Gastrocnemius medialis (tissue), 4 donors: ENCODE results near the gene RUFY3.

Experiments used
- CTCF ChIP-seq, 5 experiments: fragments of 450-650 bp in 3 of 5; fragments of 200-600 bp in 2 of 5; sonication (generic) in 2 of 5; IDR thresholded peaks in 4 of 5; conservative IDR thresholded peaks in 1 of 5; 1 replicate in 4 of 5; 2 replicates in 1 of 5; pipeline ENCODE4 v1.5.1; 2016 to 2019; ENCODE audit warnings: antibody characterized with exemption in 5 of 5, mild to moderate bottlenecking in 3 of 5, moderate library complexity in 3 of 5
- POLR2A ChIP-seq, 2 donors: fragments of 450-650 bp; IDR thresholded peaks; one replicate each; pipeline ENCODE4 v1.6.1; 2017; ENCODE audit warnings: antibody characterized with exemption in 2 of 2, mild to moderate bottlenecking in 2 of 2, moderate library complexity in 2 of 2

DNA sequence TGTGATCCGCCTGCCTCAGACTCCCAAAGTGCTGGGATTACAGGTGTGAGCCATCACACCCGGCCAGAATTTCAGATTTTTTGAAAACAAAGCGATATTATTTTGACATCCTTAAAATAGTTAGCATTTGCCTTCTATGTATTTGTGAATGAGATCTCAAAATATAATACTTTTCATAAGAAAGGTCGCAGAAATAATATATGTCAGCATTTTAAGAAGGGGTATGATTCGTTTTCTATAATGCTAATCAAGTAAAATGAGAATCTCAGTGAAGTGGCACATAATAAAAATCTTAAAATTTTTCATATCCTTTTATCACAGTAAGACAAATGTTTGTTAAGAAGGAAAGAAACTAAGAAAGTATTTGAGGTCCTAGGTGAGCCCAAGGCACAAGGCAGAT lies 65.7 kb downstream of the RUFY3 start:
- no peak for TF ChIP-seq CTCF (IDR thresholded peaks at IDR 0.05 in 4 of 5, conservative IDR thresholded peaks at IDR 0.05 in 1 of 5)
- no peak for TF ChIP-seq POLR2A (IDR thresholded peaks at IDR 0.05)
